HG03025 (cell line): ENCODE data around the gene TTLL6.
"Not testable (repeated sequence)": the region's sequence is repeated elsewhere in the genome, so short reads cannot be mapped to it uniquely, and the experiment has no call there.

Source experiments
- ATAC-seq: cut with Tn5 transposase; IDR thresholded peaks from one replicate; pipeline ENCODE4 v1.9.1; 2021; ENCODE audit warnings: mild to moderate bottlenecking, moderate library complexity; ENCODE audit not compliant: unreplicated experiment, low FRiP score

Gene TTLL6

DNA sequence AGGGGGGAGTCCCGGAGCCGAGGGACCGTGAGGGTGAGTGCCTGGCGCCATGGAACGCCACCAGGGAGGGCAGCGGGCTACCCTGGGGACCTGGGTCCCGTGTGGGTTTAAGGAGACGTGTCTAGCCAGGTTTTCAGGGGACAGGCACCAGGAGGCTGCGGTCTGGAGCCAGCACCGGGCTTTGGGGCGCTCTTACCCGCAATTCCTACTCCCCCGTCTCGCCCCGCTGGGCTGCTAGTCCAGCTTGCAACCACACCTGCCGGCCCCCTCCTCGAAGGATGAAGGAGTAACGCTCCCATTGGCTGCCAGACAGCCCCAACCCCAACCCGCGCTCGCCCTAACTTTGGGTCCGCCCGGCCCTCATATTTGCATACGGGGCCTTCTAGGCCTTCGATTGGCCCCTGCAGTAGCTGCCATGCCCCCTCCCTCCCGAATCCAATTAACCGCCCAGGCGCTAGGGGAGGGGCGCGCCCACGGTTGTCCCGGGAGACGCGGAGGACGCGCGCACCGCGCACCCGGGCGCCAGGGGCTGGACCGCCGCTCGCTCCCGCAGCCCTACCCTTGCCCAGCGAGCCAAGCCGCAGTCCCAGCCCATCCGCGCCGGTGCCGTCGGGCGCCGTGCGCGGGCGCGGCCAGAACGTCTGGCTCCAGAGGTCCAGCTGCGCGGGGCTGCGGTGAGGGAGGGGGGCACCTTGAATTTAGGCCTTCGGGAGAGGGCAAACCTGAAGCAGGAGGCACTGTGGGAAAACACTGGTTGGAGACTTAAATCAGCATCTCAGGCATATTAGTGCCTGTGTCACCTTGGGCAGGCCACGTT lies at the start of gene TTLL6:
TSS of gene TTLL6 (minus strand) at position 456 of the 817 bp plus-strand sequence. CDS start at position 299, 157 bp downstream.
- no peak for ATAC-seq

DNA sequence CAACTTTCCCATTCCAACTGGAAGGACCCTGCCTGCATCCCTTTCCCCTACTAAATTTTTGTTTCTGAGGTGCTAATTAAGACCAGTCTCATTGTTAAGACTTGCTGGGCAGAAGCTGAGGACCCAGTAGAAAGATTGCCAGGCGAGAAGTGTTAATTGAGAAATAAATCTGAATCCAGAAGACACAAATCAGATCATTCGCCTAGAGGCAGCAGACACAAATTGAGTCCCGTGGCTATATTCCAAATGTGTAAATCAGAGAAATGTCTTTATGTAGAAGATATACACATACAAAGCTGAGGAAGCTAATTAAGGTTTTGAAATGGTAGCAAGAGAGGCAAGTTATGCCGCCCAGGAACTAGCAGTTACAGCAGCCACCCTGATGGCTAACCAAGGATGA lies 43.4 kb upstream of the TTLL6 start:
- ATAC-seq: no peak

DNA sequence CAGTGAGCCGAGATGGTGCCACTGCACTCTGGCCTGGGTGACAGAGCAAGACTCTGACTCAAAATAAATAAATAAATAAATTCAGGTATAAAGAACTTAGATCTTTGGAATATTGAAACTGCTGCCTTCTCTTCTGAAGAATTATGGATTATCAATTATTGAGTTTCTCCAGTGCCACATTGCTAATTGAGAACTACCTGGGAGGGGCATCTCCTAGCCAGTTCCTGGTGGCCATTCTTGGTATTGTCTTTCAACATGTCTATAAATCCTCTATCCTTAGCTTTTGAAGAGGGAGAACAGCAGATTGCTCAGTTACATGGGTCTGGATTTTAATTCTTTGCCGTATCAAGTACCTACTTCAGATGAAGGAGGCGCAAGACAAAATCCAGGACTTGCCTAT lies 43.0 kb upstream of the TTLL6 start:
- ATAC-seq: no peak

DNA sequence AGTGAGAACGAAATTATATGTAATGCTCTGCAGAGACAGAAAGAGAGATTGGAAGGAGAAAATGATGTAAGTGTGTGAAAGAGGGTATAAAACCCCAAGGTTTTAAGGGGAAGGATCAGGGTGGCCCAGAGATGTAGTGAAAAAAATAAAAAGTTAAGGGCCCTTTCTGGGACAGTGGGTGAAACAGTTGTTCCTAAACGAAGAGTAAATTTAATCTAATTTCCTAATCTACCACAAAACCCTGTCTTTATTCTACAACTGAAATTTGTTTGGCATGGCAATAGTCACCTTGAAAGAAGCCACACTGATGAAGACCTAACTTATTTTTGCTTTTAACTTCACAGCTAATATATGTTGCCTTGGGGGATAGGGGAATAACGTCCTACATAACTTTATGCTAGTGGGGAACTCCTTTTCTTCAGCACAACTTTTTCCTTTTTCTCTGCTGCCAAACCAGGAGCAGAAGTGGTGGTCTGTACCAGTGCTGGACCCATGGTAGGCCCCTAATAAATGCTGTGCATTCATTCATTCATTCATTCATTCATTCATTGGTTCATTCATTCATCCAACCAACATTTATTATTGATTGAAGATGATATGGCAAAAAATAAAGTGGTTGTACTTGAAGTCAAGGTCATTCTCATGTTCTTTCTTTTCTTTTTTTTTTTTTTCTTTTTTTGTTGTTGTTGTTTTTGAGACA lies 39.2 kb upstream of the TTLL6 start:
- ATAC-seq: no peak

DNA sequence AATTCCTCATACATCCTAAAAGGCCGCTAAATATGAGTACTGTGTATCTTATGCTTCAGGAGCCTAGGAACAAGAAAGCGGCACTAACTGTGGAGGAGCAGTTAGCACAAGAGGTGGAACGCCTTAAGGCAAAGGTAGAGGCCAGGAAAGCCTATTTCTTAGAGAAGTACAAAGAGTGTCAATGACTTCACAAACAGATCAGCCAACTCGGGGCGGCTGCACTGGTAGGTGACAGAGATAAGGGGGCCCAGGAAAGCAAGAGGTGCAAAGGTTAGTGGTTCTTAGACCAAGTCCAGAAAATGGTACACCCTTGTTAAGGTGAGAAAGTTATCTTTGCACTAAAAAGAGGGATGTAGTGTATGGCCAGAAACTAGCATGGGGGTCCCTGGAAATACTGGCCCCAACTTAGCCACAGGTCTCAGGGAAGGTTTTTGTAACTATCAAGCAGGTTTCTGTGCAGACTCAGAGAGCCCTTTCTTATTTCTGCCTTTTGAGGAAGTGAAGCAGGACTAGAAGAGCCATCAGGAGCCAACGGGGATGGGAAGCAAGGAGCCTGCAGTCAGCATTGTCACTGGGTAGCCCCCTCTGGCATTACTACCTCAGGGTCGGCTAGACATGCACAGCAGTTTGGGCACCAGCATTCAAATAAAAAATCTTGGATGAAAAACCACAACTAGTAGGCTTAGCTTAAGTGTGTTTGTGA lies 37.9 kb upstream of the TTLL6 start:
- no peak for ATAC-seq

DNA sequence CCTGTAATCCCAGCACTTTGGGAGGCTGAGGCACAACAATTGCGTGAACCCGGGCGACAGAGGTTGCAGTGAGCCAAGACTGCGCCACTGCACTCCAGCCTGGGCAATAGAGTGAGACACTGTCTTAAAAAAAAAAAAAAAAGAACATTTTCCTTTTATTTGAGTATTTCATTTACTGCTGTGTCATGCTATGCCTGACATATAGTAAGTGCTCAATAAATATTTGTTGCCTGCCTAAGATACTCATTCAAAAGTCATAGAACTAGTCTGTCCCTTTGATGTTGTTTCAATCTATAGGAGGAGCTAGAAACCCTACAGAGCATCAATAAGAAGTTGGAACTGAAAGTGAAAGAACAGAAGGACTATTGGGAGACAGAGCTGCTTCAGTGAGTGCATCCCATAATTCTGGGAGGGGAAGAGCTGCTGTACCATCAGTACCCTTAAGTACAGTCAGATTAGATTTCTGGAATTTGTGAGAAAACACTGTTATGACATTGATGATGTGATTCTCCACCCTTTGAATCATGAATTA lies 33.8 kb upstream of the TTLL6 start:
- ATAC-seq: no peak

DNA sequence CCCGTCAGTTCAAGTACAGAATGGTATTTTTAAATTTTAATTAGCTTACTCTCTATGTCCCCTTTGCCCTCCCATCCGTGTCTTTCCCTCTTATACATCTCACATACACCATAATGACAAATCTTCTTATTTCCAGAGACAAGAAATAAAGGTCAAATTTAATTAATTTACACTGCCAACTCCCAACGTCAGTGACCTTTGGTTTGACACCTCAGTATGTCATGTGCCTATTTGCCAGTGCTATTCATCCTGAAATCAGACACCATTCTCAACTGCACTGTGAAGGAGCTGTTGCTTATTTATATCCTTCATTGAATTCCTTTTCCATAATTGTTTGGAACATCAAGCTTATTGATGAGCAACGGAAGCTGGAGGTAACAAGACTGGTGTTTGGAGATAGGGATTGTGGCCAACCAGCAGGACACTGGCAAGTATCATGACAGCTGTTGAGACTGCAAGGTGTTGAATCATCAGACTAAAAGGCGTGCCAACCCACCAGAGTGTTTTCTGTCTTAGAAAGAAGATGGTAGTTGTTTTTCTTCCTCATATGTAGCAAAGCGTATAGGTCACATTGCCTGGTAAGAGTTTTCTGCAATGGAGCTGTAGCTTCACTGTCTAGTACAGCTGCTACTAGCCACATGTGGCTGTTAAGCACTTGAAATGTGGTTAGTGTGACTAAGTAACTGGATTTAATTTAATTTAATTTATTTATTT lies 26.3 kb upstream of the TTLL6 start:
- ATAC-seq: no peak

DNA sequence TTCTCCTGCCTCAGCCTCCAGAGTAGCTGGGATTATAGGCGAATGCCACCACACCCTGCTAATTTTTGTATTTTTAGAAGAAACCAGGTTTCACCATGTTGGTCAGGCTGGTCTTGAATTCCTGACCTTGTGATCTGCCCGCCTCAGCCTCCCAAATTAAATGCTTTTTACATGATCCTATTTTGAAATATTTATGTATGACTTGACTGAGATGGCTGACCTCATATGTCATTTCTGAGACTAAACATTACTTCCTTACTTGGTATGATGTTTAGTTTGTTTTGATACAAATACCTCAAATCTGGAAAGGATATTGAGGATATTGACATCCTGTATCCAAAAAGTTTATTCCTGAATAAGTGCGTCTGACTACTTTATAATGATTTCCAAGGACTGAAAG lies 25.7 kb upstream of the TTLL6 start:
- ATAC-seq: no peak

DNA sequence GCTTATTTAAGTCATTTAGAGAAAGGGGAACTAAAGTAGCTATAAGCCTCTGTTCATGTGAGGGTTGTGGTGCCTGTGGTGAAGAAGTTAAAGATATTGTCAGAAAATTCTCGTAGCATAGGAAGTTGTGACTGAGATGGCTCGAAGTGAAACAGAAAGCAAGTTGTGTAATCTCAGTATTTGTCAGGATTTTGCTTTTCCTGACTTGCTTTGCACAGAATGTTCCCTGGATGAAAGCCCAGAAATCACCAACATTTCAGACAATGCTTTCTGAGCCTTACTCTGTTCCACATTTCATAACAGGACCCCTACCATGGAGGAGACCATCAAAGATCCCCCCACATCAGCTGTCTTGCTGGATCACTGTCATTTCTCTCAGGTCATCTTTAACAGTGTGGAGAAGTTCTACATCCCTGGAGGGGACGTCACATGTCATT lies 24.4 kb upstream of the TTLL6 start:
- no peak for ATAC-seq

DNA sequence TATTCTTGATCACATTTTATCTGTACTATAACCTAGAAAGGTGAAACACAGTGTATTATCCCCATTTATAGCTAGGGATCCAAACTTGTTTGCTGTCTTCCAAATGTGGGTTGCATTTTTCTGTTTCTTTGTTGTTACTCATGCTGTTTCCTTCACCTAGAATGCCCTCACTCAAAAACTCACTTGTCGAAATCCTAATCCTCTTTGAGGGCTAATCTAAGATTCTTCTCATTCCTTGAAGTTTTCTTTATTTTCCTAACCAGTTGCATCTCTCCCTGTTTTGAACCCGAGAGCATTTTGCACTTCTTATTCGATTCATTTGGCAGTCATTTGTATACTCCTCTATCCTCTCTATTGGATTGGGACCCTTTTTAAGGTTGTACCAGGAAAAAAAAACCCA lies 23.4 kb upstream of the TTLL6 start:
- no peak for ATAC-seq

DNA sequence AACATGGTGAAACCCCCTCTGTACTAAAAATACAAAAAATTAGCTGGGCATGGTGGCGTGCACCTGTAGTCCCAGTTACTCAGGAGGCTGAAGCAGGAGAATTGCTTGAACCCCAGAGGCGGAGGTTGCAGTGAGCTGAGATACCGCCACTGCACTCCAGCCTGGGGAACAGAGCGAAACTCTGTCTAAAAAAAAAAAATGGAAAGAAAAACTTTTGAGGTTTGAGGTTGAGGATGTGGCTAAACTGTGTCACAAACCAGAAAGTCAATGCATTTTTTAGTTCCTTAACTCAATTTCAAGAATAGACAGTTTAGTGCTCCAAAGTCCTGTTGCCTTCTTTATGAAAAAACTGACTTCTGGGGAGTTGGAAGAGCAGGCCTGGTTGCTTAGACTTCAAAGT lies 20.4 kb upstream of the TTLL6 start:
- not testable (repeated sequence) for ATAC-seq

DNA sequence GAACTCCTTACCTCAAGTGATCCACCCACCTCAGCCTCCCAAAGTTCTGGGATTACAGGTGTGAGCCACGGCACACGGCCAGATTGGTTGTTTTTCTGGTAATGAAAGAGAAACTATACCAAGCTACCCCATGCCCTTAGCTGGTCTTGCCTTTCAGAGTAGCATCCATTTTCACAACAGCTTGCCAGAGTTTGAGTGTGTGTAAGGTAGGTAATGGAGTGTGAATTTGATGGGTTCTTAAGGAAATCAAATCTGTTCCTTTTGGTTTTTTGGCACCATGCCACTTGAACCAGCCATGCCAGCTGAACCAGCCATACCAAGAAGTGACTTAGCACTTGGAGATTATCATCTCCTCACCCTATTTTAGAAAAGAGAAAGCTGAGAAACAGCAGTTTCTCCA lies 18.9 kb upstream of the TTLL6 start:
- no peak for ATAC-seq

DNA sequence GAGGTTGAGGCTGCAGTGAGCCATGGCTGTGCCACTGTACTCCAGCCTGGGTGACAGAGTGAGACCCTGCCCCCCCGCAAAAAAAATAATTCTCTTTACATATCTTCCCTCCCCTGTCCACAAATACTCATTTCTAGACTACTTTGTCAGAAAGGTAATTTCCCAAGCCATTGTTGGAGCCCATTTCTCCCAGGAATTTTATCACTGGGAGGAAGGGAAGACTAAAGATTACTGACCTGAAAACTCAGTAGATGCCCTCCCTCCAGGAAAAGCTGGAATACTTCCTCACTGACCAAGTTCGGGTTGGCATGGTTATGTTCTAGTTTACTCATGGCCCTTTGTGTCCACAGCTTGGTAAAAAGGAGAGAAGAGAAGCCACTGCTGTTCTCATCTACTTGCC lies 17.9 kb upstream of the TTLL6 start:
- ATAC-seq: no peak

DNA sequence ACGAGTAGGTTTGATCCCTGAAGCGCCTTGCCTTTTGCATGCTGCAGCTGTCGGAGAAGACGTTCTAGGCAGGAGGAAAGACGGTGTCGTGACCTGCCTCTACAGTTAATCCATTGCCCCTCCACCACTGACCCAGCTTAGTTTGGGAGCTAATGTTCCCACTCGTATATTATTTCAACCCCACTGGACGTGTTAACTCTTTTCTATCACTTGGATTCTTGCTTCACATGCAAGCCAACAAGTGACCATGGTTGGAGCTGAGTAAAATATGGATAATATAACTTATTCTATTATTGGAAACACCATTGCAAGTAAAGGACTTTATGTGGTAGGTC lies 14.5 kb upstream of the TTLL6 start:
- ATAC-seq: no peak

DNA sequence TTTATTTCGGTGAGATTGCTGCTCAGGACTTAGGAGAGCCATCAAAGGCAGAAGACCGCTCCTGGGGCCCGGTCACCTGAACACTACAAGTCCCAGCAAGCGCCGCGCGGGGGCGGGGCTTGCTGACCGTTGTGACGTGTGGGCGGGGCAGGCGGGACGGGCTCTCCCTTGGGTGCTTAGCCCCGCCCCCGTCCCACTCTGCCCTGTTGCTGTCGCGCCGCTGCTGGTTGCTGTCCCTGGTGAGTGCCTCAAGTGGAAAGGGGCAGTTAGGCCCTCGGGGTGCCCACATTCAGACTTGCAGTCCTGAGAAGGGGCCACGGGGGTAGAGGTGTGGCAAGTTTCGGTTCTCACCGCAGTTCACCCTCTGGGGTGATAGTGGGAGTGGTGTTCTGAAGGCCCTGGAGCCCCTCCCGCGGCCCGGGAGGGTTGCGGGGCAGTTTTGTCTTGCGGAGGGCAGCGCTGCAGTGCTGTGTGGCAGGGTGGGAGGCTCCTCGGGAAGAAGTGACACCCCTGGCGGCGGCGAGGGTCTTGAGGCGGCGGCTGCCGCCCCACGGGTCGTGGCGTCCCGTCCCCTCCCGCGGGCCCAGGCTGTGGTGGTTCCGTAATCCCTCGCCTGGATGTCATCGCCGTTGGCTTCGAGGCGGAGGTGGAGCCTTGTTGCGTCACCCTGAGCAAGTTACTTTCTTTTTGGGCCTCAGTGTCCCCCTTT lies 14.0 kb upstream of the TTLL6 start, which contains the start of gene CALCOCO2:
TSS of gene CALCOCO2 (plus strand) at position 196 of the 709 bp plus-strand sequence. CDS start 10,673 bp downstream, outside the sequence.
- peak; percentile 82 for ATAC-seq

DNA sequence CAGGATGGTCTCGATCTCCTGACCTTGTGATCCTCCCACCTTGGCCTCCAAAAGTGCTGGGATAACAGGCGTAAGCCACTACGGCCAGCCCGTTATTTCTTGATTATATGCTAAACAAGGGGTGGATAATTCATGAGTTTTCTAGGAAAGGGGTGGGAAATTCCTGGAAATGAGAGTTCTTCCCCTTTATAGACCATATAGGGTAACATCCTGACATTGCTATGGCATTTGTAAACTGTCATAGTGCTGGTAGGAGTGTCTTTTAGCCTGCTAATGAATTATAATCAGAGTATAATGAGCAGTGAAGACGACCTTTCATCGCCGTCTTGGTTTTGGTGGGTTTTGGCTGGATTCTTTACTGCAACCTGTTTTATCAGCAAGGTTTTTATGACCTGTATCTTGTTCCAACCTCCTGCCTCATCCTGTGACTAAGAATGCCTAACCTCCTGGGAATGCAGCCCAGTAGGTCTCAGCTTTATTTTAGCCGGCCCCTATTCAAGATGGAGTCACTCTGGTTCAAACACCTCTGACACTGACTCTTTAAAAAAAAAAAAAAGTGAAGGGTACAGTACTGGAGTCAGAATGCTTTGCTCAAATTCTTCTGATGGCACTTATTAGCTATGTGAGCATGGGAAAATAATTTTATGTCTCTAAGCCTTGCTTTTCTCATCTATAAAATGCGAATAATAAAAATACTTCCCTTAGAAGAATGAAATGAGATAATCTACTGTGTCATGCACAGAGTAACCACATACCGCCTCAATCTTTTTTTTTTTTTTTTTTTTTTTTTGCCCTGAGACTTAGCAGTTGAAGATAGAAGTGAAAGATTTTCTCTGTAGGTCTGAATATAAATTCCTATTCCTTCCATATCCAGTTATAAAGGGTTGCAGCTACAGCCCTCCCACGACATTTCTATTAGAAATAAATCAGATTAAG lies 8.7 kb upstream of the TTLL6 start:
- no peak for ATAC-seq

DNA sequence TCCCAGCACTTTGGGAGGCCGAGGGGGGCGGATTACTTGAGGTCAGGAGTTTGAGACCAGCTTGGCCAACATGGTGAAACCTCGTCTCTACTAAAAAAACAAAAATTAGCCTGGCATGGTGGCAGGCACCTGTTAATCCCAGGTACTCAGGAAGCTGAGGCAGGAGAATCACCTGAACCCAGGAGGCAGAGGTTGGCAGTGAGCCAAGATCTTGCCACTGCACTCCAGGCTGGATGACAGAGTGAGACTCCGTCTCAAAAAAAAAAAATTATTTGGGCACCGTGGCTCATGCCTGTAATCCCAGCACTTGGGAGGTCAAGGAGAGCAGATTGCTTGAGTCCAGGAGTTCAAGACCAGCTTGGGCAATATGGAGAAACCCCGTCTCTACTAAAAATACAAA lies 3.9 kb upstream of the TTLL6 start:
- not testable (repeated sequence) for ATAC-seq

DNA sequence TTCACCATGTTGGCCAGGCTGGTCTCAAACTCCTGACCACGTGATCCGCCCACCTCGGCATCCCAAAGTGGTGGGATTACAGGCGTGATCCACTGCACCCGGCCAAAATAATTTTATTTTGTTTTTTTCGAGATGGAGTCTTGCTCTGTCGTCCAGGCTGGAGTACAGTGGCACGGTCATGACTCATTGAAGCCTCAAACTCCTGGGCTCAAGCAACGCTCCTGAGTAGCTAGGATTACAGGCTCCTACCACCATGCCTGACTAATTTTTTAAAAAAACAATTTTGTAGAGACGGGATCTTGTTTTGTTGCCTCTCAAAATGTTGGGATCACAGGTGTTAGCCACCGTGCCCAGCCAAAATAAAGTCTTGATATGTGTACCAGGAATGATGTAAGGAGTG lies 2.4 kb upstream of the TTLL6 start:
- no peak for ATAC-seq

DNA sequence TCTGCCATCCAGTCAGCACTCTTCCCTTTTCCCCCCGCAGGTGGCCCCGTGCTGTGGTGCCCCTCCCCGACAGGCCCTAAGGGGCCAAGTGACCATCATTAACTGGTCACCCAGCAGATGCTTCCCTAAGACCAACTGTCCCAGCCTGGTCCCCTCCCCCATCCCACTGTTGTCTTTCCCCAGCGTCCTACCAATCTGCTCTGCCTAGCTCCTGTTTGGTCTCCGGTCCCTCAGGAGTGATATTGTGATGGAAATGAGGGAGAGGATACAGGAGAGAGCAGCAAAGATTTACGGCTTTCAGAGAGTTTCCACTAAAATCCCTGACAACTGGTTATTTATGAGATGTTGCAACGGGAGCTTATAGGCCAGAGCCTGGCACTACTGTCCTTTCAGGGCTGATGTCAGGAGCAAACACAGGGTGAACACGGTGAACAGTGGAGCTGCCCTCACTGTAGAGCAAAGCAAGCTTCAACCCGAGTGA lies 1.4 kb upstream of the TTLL6 start:
- ATAC-seq: no peak
